Activated CD8-positive, alpha-beta memory T cell treated with anti-CD3 and anti-CD28 coated beads, Interleukin-2, amount 50 U/mL, for 24 hours (primary cell): ENCODE data around the gene TEX22.

ENCODE experiments used
- DNase-seq: peaks from one replicate; pipeline ENCODE4 v3.0.0-alpha.2; 2020; ENCODE audit errors: extremely low read depth

The TEX22 gene

DNA sequence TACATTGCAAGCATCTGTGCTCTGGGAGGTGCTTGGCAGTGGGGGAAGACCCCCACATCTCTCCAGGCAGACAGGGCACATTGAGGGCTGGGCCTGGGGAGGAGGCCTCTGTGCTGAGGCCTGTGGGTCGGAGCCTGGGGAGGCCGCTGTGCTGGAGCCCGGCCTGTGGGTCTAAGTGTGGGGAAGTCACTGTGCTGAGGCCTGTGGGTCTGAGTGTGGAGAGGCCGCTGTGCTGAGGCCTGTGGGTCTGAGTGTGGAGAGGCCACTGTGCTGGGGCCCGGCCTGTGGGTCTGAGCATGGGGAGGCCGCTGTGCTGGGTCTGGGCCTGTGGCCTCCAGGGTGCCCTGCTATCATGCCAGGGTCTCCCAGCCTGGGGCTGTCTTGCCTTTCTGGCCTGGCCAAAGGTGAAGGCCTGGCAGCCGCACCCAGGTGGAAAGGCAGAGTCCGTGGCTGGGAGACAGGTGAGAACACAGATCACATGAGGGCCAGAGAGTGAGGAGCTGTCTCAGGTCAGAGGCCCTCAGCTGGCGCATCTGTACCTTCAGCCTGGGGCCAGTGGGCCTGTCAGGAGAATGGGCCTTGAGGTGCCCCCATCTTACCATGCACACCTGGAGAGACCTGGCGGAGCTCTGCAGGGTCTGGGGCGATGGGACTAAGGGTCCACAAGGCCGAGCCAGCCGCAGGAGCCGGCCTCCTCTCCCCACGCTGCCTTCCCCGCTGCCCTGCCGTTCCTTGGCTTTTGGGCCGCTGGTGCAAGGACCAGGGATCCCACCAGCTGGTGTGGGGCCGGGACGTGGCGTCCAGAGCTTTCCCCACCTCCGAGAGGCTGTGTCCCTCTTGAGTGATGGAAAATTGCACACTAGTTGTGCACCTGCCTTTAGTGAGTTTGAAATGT lies 57.7 kb downstream of the TEX22 start:
- no peak for DNase-seq

GRCh38 chr14:105456736-105457617 lies 58.6 kb downstream of the TEX22 start:
- DNase-seq, result no peak

GRCh38 chr14:105458010-105458409 lies 59.7 kb downstream of the TEX22 start:
- DNase-seq, result no peak

DNA sequence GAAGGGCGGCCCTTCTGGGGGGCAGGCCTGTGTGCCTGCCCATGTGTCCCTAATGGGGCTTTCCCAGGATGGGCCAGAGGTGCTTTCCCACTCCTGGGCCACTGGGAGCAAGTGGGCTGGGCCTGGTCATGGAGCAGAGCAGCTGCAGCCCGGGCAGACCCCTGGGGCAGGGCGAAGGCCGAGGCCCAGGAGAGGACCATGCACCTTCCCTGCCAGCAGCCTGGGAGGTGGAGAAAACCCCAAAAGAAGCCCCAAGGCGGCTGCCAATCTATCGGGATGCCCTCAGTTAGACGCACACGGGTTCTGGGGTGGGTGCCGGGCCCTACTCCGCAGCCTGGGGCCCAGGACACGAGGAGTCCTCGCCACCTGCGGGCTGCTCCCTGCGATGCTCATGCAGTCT lies 60.2 kb downstream of the TEX22 start:
- DNase-seq, result no peak

DNA sequence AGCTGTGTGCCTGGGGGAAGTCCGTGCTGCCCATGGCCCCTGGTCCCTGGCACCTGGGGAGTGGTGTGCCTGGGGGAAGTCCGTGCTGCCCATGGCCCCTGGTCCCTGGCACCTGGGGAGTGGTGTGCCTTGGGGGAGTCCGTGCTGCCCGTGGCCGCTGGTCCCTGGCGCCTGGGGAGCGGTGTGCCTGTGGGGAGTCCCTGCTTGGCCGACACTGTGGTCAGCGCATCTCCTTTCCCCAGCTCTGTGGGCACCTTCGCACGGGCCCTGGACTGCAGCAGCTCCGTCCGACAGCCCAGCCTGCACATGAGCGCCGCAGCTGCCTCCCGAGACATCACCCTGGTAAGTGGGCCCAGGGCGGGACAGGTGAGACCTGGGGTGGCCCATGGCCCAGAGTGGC lies 61.8 kb downstream of the TEX22 start:
- DNase-seq, result no peak

DNA sequence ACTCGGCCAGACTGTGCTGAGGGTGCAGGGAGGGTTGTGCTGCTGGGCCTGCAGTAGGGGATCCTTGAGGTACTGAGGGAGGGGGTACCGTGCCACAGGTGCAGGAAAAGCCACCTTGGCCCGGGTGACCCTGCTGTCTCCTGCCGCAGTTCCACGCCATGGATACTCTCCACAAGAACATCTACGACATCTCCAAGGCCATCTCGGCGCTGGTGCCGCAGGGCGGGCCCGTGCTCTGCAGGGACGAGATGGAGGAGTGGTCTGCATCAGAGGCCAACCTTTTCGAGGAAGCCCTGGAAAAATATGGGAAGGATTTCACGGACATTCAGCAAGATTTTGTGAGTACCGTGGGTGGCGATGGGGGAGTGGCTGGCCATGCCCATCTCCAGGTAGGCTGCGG lies 62.3 kb downstream of the TEX22 start:
- DNase-seq, result no peak

DNA sequence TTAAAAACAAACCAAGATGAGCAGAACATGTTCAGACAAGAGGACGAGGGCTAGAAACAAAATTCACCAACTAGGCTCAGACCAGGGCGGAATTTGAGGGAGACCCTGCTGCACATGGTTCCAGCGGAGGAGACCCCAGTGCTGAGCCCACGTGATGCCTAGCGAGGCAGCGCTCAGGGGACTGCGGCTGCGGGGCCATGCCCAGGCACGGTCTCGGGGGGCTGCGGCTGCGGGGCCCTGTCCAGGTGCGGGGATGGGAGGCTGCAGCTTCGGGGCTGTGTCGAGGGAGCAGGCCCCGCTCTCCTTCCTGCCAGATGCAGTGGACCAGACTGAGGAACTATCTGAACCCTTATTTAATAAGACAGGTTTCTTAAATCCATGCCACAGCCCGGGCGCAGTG lies 63.6 kb downstream of the TEX22 start:
- no peak for DNase-seq
